ES-I3 (cell line): Measurements from ENCODE around the gene CBLN3.
A peak's percentile ranks its signal among the peaks of the same experiment; 100 is the strongest.
"Not testable (repeated sequence)": the region's sequence is repeated elsewhere in the genome, so short reads cannot be mapped to it uniquely, and the experiment has no call there.

Experiments used
- H3K36me3 ChIP-seq: 2 replicates; pipeline ENCODE4 v1.6.1; 2013; ENCODE audit warnings: mild to moderate bottlenecking, low read length, control low read depth, moderate library complexity; ENCODE audit not compliant: insufficient read depth
- H3K4me1 ChIP-seq: 2 replicates; pipeline ENCODE4 v1.6.1; 2013; ENCODE audit warnings: mild to moderate bottlenecking, control low read depth, low read length; ENCODE audit not compliant: insufficient read depth
- H3K9ac ChIP-seq: 2 replicates; pipeline ENCODE4 v1.6.1; 2013; ENCODE audit warnings: low read depth, mild to moderate bottlenecking, low read length, moderate library complexity
- H3K9me3 ChIP-seq: 2 replicates; pipeline ENCODE4 v1.6.1; 2013; ENCODE audit warnings: mild to moderate bottlenecking, low read length, moderate library complexity; ENCODE audit not compliant: control insufficient read depth, insufficient read depth

Gene CBLN3

DNA sequence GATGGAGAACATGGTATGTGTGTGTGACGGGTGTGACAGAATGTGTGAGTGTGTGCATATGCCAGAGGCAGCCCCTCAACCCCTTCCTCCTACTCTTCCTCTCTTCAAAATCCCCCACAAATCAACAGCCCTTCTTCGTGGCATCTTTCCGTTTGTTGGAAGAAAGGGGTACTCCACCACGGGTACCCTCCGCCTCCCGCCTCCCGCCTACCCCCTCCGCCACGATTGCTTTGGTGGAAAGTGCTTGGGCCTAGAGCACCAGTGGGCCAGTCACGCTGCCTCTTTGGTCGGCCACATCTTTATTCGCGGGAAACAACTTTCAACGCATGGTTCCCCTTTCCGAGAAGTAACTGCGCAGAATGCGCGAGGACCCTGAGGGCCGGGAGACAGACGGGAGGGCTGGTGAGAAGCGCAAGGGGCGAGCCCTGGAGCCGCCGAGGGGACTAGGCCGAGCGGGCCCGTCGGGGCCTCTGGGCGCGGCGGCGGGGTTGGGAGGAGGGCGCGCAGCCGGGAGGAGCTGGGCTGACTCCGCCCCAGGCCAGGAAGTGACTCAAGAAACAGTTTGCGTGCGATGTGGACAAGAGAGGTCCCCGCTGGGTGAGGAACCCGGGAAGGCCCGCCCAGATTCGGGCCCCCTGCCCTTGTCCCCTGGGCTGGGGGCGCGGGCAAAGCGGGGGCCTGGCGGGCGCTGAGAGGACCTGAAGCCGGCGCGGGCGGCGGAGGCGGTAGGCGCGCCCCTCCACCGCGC is at the start of gene CBLN3, which contains the start of gene KHNYN:
TSS of gene CBLN3 (minus strand) at position 274 of the 748 bp plus-strand sequence. CDS start 614 bp downstream, outside the sequence.
TSS of gene KHNYN (plus strand) at position 560 of the 748 bp plus-strand sequence. CDS start 777 bp downstream, outside the sequence.
- Histone ChIP-seq H3K9ac (peak within 1 kb of the TSS; percentile 83), H3K9me3 (no peaks in the 10 kb centered on the region)

DNA sequence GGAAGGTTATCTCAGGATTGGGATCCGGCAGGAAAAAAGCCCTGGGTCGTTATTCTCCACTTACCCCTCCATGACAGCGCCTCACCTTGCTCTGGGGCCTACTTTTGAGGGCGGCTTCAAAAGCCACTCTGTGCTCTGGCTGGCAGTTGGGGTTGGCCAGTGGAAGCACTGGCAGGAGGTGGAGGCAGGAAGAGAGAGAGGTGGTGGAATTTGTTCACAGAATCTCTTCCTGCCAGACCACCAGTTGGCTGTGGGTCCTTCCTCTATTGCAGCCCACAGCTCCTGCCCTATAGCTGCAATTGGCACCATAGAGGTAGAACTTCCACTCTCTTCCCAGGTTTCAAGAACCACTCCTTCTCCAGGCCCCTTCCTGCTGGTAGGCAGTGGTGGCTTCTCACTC is 45.8 kb upstream of the CBLN3 start:
- peaks cover 3% of the 10 kb centered on the region; the same call in 1 of the 2 replicates for H3K36me3 ChIP-seq
- H3K9me3 ChIP-seq = no peaks in the 10 kb centered on the region
- H3K9ac ChIP-seq = no peak overlapping the region
- no peaks in the 10 kb centered on the region for H3K4me1 ChIP-seq

More for the DNA sequence above, at the start of gene CBLN3, which contains the start of gene KHNYN:
- Histone ChIP-seq H3K4me1 (peaks cover 9% of the 10 kb centered on the region), H3K36me3 (no peaks in the 10 kb centered on the region)

DNA sequence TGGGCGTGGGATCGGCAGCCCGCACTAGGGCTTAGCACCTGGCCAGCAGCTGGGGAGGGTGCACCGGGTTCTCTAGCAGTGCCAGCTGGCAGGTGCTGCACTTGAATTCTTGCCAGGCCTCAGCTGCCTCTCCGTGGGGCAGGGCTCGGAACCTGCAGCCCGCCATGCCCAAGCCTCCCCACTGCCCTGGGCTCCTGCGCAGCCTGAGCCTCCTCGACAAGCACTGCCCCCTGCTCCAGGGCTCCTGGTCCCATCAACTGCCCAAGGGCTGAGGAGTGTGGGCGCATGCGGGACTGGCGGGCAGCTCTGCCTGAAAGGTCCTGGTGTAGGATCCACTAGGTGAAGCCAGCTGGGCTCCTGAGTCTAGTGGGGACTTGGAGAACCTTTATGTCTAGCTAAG is 43.7 kb upstream of the CBLN3 start:
- H3K9ac ChIP-seq = no peak overlapping the region
- no peaks in the 10 kb centered on the region for H3K4me1 ChIP-seq
- H3K9me3 ChIP-seq = no peaks in the 10 kb centered on the region
- H3K36me3 ChIP-seq = peaks cover under 1% of the 10 kb centered on the region; the same call in 1 of the 2 replicates

DNA sequence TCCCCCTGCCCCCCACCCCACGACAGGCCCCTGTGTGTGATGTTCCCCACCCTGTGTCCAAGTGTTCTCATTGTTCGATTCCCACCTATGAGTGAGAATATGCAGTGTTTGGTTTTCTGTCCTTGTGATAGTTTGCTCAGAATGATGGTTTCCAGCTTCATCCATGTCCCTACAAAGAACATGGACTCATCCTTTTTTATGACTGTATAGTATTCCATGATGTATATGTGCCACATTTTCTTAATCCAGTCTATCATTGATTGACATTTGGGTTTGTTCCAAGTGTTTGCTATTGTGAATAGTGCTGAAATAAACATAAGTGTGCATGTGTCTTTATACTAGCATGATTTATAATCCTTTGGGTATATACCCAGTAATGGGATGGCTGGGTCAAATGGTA is 41.0 kb upstream of the CBLN3 start:
- H3K9ac ChIP-seq = not testable (repeated sequence)

DNA sequence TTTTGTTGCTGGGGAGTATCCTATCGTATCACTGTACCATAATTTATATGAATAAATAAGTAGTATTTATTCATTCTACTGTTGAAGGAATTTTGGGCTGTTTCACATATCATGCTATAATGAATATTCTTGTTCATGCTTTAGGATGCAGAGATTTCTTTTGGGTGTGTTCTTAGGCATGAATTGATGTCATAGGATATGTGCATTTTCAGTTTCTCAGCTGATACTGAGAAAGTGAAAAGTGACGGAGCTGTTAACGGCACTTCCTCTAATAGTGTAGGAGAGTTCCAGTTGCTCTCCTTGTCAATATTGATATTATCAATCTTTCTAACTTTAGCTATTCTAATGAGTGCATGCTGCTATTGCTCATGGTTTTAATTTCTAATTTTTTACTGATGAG is 36.3 kb upstream of the CBLN3 start:
- no peaks in the 10 kb centered on the region for H3K36me3 ChIP-seq
- H3K4me1 ChIP-seq = no peaks in the 10 kb centered on the region
- no peaks in the 10 kb centered on the region for H3K9me3 ChIP-seq
- H3K9ac ChIP-seq = no peak overlapping the region

More for the DNA sequence above, 41.0 kb upstream of the CBLN3 start:
- H3K4me1 ChIP-seq, H3K36me3 ChIP-seq, H3K9me3 ChIP-seq: not testable (repeated sequence)

DNA sequence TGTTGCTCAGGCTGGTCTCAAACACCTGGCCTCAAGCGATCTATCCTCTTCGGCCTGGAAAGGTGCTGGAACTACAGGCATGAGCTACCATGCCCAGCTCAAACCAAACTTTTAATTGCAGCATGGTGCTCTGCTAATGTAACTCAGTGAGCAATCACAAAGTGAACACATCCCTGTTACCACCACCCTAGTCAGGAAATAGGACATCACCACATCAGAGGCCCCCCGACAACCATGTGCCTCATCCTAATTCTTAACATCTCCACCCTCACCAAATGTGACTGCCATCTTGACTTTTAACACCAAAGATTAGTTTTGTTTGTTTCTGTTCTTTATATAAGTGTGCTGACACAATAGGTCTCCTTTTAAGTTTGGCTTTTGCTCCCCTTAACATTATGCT is 35.9 kb upstream of the CBLN3 start:
- Histone ChIP-seq H3K9me3 (no peaks in the 10 kb centered on the region), H3K9ac (no peak overlapping the region), H3K36me3 (no peaks in the 10 kb centered on the region), H3K4me1 (no peaks in the 10 kb centered on the region)

DNA sequence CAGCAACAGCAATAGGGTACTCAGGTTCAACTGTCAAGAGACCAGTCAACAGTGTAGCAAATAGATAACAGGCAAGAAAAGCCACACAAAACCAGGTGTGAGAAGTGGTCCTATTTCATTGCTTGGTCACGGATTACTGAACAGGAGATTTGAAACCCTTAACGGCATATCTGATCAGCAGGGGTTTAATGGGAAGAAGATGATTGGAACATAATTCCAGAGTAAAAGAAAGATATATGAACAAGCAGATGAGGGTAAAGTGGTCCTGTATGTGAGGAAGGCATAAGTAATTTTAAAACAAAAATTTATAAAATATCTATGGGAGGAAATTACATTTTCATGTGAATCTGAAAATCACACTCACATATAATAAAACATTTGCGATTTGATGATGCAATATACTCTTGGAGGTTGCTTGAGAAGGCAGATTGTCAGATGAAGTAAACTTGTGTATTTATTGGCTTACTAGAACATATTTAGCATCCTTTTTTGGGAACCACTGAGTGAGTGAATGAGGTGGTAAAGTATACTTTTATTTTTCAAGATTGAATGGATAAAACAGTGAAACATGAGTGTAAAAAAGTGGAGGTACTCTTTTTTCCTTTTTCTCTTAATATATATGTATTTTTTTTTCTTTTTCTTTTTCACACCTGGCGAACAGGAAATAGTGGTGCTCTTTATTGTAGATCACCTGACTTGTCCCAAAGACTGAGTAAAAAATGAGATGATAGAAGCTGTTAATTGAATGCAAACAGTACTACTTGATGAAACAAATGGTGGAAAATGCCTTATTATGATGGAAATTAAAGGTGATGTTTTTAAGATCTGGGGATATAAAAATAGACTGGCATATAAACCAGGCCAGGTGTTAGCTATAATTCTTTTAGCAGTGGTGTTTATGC is 34.7 kb upstream of the CBLN3 start:
- Histone ChIP-seq H3K4me1 (no peaks in the 10 kb centered on the region), H3K9ac (no peak overlapping the region), H3K9me3 (no peaks in the 10 kb centered on the region), H3K36me3 (no peaks in the 10 kb centered on the region)

DNA sequence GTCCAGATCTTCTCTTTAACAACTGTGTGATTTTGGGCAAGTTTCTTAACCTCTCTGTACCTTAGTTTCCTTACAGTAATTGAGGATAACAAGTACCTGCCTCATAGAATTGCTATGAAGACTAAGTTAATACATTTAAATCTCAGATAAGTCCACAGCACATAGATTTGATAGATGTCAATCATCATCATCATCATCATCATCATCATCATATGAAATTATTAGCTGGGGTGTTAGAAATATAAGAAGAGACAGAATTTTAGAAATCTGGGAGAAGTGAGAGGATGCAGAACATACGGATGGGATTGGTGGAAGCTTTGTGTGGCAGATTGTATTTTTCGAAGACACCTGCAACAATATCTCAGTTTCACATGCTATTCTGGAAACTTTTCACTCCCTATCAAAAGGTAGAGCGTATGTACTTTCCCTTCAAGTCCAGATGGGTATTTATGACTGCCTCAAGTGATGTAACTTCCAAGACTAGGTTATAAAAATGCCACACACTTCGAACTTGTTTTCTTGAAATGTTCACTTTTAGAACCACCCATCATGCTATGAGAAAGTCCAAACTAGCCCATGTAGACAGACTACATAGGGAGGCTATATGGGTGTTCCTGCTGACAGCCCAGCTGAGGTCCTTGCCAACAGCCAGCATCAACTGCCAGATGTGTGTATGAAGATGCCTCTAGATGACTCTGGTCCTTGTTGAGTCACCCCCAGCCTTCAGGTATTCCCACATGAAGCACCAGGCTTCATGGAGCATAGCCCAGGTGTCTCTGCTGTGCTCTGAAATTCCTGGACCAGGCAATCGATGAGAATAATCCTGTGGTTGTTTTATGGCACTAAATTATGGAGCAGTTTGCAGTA is 33.8 kb upstream of the CBLN3 start:
- H3K9me3 ChIP-seq = no peaks in the 10 kb centered on the region
- H3K9ac ChIP-seq = no peak overlapping the region
- H3K4me1 ChIP-seq = no peaks in the 10 kb centered on the region
- no peaks in the 10 kb centered on the region for H3K36me3 ChIP-seq

DNA sequence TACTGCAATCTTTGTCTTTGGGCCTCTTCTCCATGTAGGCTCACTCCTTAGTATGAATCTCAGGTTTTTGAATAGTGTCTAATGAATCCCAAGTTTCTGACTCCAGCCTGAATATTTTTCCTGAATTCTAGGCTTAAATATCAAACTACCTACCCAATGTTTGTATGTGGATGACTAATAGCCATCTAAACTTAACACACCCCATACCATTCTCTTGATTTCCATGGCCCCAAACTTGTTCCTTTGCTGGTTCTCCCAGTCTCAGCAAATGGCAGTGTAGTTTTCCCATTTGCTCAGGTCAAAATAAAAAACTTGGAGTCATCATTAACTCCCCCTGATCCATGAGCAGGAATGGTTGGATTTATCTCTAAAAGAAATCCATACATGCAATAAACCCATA is 31.9 kb upstream of the CBLN3 start:
- Histone ChIP-seq H3K9me3 (no peaks in the 10 kb centered on the region), H3K4me1 (no peaks in the 10 kb centered on the region), H3K9ac (no peak overlapping the region)

DNA sequence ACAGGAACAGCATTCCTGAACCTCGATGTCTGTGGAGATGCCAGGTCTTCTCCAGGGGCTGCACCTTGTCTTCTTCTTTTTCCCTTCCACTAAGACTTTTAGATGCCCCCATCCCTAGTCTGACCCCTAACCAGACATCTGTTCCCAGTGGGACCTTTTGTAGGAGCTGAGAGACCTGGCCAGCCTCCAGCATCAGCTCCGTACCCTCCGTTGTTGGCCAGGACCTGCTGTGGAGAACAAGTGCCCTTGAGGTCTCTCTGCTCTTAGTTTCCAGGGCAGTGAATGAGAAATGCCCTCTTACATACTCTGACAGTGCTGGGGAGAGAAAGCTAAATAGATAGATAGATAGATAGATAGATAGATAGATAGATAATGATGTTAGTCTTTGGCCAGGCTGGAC is 29.9 kb upstream of the CBLN3 start:
- no peak overlapping the region for H3K9ac ChIP-seq
- peaks cover 8% of the 10 kb centered on the region; the same call in 1 of the 2 replicates for H3K9me3 ChIP-seq
- H3K36me3 ChIP-seq = no peaks in the 10 kb centered on the region
- H3K4me1 ChIP-seq = no peaks in the 10 kb centered on the region

More for the DNA sequence above, 31.9 kb upstream of the CBLN3 start:
- no peaks in the 10 kb centered on the region for H3K36me3 ChIP-seq

DNA sequence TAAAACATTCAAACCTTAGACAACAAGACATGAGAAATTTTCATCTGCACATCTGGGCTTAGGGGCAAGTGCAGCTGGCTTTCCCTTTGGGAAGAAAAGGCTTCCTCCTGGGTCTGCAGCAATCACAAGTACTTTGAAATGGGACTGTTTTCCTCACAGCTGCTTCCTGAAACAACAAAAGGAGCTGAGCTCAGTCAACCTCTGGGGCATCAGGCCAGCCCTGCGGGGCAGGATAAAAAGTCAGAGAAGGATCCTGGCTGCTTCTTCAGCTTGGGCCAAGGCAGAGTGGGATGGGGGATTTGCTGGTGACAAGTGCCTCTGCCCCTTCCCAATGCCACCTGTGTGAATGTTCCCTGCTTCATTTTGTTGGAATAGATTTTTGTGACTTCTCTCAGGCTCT is 29.3 kb upstream of the CBLN3 start:
- Histone ChIP-seq H3K36me3 (no peaks in the 10 kb centered on the region), H3K4me1 (no peaks in the 10 kb centered on the region), H3K9ac (no peak overlapping the region), H3K9me3 (peaks cover 10% of the 10 kb centered on the region; the same call in 1 of the 2 replicates)

DNA sequence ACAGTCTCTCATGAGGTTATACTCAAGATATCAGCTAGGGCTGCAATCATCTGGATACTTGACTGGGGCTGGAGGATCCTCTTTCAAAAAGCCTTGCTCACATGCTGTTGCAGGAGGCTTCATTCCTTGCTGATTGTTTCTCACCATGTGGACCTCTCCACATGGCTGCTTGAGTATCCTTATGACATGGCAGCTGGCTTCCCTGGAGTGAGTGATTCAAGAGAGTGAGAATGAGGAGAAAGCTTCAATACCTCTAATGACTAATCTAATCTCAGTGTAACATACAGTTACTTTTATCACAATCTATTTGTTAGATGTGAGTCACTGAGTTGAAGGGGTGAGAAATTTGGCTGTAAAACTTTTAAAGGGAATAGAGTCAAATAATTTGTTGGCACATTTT is 27.5 kb upstream of the CBLN3 start:
- Histone ChIP-seq H3K36me3 (no peaks in the 10 kb centered on the region), H3K9me3 (peaks cover 10% of the 10 kb centered on the region; the same call in 1 of the 2 replicates), H3K4me1 (no peaks in the 10 kb centered on the region), H3K9ac (no peak overlapping the region)

DNA sequence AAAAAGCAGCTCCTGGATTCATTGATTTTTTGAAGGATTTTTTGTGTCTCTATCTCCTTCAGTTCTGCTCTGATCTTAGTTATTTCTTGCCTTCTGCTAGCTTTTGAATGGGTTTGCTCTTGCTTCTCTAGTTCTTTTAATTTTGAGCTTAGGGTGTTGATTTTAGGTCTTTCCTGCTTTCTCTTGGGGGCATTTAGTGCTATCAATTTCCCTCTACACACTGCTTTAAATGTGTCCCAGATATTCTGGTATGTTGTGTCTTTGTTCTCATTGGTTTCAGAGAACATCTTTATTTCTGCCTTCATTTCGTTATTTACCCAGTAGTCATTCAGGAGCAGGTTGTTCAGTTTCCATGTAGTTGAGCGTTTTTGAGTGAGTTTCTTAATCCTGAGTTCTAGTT is 21.4 kb upstream of the CBLN3 start:
- not testable (repeated sequence) for H3K9ac ChIP-seq, H3K36me3 ChIP-seq, H3K4me1 ChIP-seq
- H3K9me3 ChIP-seq = peaks cover 10% of the 10 kb centered on the region; the same call in 1 of the 2 replicates
